ENCODE measurements around the gene S100A12.

DNA sequence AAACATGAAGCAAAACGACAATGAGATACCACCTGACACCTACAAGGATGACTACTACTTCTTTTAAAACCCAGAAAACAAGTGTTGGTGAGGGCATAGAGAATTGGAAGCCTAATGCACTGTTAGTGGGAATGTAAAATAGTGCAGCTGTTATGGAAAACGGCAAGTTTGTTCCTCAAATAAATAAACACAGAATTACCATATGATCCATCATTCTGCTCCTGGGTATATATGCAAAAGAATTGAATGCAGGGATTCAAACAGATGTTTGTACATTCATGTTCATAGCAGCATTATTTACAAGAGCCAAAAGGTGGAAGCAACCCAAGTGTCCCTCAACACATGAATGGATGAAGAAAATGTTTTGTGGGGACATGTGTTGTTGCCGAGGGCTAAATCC lies 16.8 kb upstream of the S100A12 start:
- TF ChIP-seq RAD21 (IDR thresholded peaks at IDR 0.05; ENCODE audit: low read length) (no peak), EZH2phosphoT487 (IDR thresholded peaks at IDR 0.05; ENCODE audit: borderline replicate concordance, low read depth) (no peak), ELF1 (IDR thresholded peaks at IDR 0.05) (no peak), EP300 (IDR thresholded peaks at IDR 0.05; ENCODE audit: borderline replicate concordance in 1 of 2, low read depth in 1 of 2, low read length in 1 of 2) (no peak), MEF2A (IDR thresholded peaks at IDR 0.05; ENCODE audit: borderline replicate concordance, low read depth) (no peak), SIN3A (IDR thresholded peaks at IDR 0.05; ENCODE audit: borderline replicate concordance, low read depth, low read length) (no peak), FOXJ3 (CRISPR knock-in tag; IDR thresholded peaks at IDR 0.05) (no peak), POLR2AphosphoS5 (IDR thresholded peaks at IDR 0.05; ENCODE audit: low read depth, low read length) (no peak)
- TF ChIP-seq, protein P1, sequence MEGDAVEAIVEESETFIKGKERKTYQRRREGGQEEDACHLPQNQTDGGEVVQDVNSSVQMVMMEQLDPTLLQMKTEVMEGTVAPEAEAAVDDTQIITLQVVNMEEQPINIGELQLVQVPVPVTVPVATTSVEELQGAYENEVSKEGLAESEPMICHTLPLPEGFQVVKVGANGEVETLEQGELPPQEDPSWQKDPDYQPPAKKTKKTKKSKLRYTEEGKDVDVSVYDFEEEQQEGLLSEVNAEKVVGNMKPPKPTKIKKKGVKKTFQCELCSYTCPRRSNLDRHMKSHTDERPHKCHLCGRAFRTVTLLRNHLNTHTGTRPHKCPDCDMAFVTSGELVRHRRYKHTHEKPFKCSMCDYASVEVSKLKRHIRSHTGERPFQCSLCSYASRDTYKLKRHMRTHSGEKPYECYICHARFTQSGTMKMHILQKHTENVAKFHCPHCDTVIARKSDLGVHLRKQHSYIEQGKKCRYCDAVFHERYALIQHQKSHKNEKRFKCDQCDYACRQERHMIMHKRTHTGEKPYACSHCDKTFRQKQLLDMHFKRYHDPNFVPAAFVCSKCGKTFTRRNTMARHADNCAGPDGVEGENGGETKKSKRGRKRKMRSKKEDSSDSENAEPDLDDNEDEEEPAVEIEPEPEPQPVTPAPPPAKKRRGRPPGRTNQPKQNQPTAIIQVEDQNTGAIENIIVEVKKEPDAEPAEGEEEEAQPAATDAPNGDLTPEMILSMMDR (IDR thresholded peaks at IDR 0.05): no peak
- TF ChIP-seq, protein P2, sequence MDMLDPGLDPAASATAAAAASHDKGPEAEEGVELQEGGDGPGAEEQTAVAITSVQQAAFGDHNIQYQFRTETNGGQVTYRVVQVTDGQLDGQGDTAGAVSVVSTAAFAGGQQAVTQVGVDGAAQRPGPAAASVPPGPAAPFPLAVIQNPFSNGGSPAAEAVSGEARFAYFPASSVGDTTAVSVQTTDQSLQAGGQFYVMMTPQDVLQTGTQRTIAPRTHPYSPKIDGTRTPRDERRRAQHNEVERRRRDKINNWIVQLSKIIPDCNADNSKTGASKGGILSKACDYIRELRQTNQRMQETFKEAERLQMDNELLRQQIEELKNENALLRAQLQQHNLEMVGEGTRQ (IDR thresholded peaks at IDR 0.05; ENCODE audit: borderline replicate concordance, low read depth, low read length): no peak
- TF ChIP-seq, protein P3, sequence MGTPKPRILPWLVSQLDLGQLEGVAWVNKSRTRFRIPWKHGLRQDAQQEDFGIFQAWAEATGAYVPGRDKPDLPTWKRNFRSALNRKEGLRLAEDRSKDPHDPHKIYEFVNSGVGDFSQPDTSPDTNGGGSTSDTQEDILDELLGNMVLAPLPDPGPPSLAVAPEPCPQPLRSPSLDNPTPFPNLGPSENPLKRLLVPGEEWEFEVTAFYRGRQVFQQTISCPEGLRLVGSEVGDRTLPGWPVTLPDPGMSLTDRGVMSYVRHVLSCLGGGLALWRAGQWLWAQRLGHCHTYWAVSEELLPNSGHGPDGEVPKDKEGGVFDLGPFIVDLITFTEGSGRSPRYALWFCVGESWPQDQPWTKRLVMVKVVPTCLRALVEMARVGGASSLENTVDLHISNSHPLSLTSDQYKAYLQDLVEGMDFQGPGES (IDR thresholded peaks at IDR 0.05; ENCODE audit: low read depth, low read length): no peak
- TF ChIP-seq, protein P4, sequence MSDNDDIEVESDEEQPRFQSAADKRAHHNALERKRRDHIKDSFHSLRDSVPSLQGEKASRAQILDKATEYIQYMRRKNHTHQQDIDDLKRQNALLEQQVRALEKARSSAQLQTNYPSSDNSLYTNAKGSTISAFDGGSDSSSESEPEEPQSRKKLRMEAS (IDR thresholded peaks at IDR 0.05; ENCODE audit: low read depth): no peak

All from SK-N-SH (cell line).